GM10248 (cell line): ENCODE measurements around the gene RBM44.
"Not testable (repeated sequence)": the region's sequence is repeated elsewhere in the genome, so short reads cannot be mapped to it uniquely, and the experiment has no call there.

Experiments
- CTCF ChIA-PET: fragments of 300-600 bp; sonication (Branson Sonifier 250); formaldehyde crosslinking; extraction: SDS; loops from one replicate; lab custom pipeline; 2021; ENCODE audit warnings: antibody characterized with exemption; lab: Yijun Ruan, JAX
- POLR2A ChIA-PET: fragments of 350-650 bp; sonication (Branson Sonifier 250); formaldehyde crosslinking; extraction: SDS; loops from one replicate; lab custom pipeline; 2020; ENCODE audit warnings: antibody characterized with exemption; lab: Yijun Ruan, JAX
- DNase-seq: peaks from one replicate; pipeline ENCODE4 v3.0.0; 2012; ENCODE audit errors: extremely low spot score
- CTCF ChIP-seq: IDR thresholded peaks from 2 replicates; pipeline ENCODE4 v1.5.1; 2012; ENCODE audit warnings: mild to moderate bottlenecking, low read depth; ENCODE audit errors: extremely low read depth, missing control alignments, control extremely low read depth

The RBM44 gene

DNA sequence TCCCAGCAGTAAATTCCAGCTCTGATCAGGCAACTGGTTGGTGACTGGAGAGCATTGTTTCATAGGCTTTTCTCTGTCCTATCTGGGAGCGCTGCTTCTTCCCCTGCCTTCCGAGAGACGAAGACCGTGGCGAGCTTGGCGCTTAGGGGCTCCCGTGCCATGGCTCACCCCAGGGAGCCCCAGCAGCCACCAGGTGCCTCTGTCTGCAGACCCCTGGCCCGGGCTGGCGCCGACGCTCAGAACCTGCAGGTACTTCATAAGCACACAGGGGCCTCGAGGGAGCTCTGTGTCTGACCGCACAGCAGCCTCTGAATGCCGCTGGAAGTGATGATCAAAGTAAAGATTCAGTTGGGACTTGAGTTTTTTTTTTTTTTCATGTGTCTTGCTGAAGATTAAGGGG lies 19.1 kb upstream of the RBM44 start:
- no peak for DNase-seq
- CTCF ChIA-PET, result interaction anchor here (1.2 to 1.5 kb wide), 3 partner anchors 8 to 266 kb away, joined by 3 to 4 read pairs (median 4); no protein-coding TSS in a partner anchor
- POLR2A ChIA-PET, result no interaction called here
- no peak for TF ChIP-seq CTCF

DNA sequence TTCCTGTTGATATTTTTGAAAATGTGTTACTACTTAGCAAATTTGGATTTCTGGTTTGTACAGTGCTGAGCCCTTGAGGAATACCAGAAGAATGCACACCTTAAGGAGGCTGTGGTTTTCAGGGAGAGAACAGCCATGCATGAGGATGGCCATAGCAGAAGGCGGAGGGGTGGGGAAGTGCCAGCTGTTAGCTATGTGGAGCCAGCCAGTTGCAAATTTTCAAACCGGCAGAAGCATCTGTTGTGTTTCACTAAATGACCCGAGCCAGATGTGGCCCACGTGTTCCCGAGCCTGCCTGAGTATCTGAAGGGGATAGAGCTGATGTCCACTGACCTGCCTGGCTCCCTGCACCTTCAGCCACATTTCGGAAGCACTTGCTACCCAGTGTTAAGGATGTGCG lies 16.4 kb upstream of the RBM44 start:
- ChIA-PET POLR2A (no interaction called here), CTCF (interaction anchor here (1.6 to 2.1 kb wide), 2 partner anchors 12 to 14 kb away, joined by 3 to 6 read pairs; no protein-coding TSS in a partner anchor)
- no peak for DNase-seq
- no peak for TF ChIP-seq CTCF

- CTCF ChIA-PET, result interaction anchor here (1.6 to 2.1 kb wide), 2 partner anchors 11 to 15 kb away, joined by 3 to 6 read pairs; no protein-coding TSS in a partner anchor
- POLR2A ChIA-PET, DNase-seq: not testable (repeated sequence)
Observed at GRCh38 chr2:237783678-237784077, 14.9 kb upstream of the RBM44 start.

- POLR2A ChIA-PET, result no interaction called here
Observed at GRCh38 chr2:237786936-237787335, 11.6 kb upstream of the RBM44 start.

GRCh38 chr2:237790353-237790752 lies 8.2 kb upstream of the RBM44 start:
- TF ChIP-seq CTCF, result no peak
- ChIA-PET POLR2A (no interaction called here), CTCF (interaction anchor here (1.3 kb wide), 2 partner anchors 15 to 35 kb away, joined by 3 to 5 read pairs; no protein-coding TSS in a partner anchor)
- no peak for DNase-seq

More at GRCh38 chr2:237786936-237787335, 11.6 kb upstream of the RBM44 start:
- DNase-seq, result no peak
- CTCF ChIA-PET, result interaction anchor here (1.3 to 2.1 kb wide), 2 partner anchors 12 to 114 kb away, joined by 3 to 6 read pairs; no protein-coding TSS in a partner anchor
- no peak for TF ChIP-seq CTCF

DNA sequence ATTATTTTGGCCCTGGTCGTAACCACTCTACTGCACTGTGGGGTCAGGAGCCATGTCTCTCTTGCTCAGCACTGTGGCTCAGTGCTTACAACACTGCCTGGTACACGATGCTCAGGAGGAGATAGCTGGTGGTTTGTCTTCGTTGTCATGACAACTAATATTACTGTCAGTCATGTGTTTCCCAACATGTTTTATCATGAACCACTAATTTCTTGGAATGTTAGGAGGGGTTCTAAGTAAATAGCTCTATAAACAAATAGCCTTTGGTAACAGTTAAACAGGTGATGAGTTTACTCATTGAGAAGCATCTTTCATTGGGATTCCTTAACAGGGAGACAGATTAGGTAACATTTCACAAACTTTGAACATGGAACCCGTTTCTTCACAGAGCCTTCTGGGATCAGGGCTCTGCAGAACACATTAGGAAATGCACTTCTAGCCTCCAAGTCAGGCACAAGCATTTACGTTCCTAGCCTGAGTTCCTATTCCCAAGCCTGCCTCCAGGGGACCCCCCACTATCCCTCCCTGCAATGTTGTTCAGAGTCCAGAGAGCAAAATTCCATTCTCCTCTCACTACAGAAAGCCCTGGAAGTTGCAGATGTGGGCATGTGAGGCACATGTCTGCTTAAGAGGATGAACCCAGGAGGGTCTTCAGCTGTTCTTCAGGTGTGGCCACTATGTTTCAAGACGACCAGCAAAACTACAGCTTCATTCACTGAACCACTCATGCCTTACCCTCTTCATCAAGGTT lies 6.4 kb upstream of the RBM44 start:
- CTCF ChIA-PET, result interaction anchor here (1.1 kb wide), 2 partner anchors 13 to 31 kb away, joined by 3 read pairs; no protein-coding TSS in a partner anchor
- POLR2A ChIA-PET, result no interaction called here
- DNase-seq, result no peak
- TF ChIP-seq CTCF, result no peak

DNA sequence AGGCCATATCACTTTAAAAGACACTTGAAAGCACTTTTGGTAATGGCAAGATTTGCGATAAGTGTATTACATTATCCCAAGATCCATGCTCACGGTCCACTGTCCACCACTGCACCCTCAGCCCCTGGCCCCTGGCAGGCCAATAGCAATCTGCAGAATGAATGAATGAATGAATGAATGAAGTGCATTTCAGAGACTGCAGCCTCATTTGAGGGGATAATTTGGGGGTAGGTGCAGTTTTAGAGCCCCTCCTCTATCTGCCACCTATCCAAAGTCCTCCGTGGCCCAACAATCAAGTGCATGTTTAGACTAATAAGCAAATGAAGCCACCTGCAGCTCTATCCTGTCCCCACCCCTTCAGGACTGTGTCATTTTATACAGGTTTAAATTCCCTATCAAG lies 1.3 kb upstream of the RBM44 start:
- POLR2A ChIA-PET, result no interaction called here
- no peak for TF ChIP-seq CTCF
- CTCF ChIA-PET, result interaction anchor here (1.7 kb wide), 1 partner anchor 13 kb away, joined by 4 read pairs; no protein-coding TSS in a partner anchor
- DNase-seq, result no peak
